LNCAP (cell line): ENCODE data around the gene COMP.

ENCODE experiments used
- TF ChIP-seq, protein P1 (sequence below): fragments of 450-650 bp; IDR thresholded peaks from 2 replicates; pipeline ENCODE4 v1.5.1; 2017; ENCODE audit warnings: mild to moderate bottlenecking

Gene COMP

DNA sequence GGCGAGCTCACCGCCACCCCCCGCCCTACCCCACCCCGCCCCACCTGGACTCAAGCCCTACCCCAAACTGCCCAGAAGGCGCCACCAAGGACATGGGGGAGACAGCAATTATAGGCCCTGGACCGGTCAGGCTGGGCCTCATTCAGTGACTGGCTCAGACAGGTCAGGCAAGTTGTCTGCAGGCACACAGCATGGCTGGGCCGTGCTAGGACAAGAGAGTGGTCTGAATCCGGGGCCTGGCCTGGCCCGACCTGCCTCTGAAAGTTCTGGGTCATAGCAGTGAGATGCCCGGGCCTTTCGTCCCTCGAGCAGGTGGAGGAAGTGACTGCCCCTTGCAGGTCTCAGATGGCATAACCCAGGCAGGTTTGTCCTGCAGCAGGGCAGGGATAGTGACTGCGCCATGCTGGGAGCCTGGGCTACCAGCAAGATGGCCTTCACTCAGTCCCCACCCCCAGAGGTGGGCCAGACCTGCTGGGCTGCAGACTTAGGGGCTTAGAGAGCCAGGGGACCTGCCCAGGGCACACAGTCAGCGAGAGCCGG lies 21.0 kb downstream of the COMP start:
- TF ChIP-seq, protein P1, sequence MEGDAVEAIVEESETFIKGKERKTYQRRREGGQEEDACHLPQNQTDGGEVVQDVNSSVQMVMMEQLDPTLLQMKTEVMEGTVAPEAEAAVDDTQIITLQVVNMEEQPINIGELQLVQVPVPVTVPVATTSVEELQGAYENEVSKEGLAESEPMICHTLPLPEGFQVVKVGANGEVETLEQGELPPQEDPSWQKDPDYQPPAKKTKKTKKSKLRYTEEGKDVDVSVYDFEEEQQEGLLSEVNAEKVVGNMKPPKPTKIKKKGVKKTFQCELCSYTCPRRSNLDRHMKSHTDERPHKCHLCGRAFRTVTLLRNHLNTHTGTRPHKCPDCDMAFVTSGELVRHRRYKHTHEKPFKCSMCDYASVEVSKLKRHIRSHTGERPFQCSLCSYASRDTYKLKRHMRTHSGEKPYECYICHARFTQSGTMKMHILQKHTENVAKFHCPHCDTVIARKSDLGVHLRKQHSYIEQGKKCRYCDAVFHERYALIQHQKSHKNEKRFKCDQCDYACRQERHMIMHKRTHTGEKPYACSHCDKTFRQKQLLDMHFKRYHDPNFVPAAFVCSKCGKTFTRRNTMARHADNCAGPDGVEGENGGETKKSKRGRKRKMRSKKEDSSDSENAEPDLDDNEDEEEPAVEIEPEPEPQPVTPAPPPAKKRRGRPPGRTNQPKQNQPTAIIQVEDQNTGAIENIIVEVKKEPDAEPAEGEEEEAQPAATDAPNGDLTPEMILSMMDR = no peak

GRCh38 chr19:18768997-18769891 lies 21.9 kb downstream of the COMP start:
- TF ChIP-seq, protein P1 = no peak

DNA sequence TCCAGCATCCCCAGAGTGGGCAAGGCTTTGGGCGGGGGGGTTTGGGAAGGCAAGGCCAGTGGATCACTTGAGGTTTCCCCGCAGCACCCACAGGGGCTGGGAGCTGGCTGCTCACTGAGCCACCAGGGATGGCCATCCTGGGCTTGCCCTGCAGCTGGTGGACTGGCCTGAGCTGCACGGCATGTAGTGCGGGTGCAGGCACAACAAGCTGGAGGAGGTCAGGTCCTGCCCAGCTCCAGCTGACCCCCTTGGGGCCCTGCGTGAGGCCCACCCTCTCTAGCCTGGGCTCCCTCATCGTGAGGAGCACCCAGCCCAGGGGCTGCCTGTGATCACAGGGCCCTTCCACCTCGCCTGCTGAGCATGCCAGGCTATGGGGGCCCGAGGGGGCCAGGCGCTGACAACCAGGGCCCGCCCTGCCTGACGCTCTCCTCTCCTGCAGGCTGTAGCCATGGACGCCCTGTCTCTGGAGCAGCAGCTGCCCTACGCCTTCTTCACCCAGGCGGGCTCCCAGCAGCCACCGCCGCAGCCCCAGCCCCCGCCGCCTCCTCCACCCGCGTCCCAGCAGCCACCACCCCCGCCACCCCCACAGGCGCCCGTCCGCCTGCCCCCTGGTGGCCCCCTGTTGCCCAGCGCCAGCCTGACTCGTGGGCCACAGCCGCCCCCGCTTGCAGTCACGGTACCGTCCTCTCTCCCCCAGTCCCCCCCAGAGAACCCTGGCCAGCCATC lies 22.9 kb downstream of the COMP start:
- TF ChIP-seq, protein P1 = no peak

DNA sequence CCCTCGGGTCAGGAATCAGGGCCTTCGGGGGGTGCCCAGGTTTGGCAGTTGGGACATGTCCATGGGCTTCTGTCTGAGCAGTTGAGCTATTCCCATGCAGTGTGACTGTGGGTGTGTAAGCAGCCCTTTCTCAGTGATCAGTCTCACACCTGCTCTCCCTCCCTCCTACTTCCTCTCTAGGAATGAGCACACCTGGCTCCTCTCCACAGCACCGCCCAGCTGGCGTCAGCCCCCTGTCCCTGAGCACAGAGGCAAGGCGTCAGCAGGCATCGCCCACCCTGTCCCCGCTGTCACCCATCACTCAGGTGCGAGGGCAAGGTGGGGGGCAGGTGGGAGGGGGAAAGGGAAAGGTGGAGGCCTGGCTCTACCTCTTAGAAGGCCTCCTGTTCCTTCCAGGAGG lies 25.9 kb downstream of the COMP start:
- TF ChIP-seq, protein P1 = no peak

DNA sequence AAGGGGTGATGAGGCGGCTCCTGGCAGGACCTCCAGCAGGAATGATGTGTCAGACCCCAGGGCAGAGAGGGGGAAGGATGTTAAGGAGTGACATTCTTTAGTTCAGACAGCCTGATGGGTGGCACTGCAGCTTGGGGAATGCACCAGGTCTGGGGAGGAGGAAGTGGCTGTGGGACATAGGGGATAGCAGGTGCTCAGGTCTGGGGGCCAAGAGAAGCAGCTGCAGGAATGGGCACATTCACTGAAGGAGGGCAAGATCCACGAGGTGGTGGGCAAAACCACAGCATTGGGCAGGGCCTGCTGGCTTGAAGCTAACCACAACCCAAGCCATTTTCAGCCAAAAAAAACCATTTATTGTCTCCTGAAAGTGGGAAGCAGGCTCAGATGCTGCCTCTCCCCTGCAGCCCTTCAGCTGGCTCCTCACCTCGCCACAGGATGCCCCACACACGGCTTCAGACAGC lies 26.5 kb downstream of the COMP start:
- TF ChIP-seq, protein P1 = no peak

DNA sequence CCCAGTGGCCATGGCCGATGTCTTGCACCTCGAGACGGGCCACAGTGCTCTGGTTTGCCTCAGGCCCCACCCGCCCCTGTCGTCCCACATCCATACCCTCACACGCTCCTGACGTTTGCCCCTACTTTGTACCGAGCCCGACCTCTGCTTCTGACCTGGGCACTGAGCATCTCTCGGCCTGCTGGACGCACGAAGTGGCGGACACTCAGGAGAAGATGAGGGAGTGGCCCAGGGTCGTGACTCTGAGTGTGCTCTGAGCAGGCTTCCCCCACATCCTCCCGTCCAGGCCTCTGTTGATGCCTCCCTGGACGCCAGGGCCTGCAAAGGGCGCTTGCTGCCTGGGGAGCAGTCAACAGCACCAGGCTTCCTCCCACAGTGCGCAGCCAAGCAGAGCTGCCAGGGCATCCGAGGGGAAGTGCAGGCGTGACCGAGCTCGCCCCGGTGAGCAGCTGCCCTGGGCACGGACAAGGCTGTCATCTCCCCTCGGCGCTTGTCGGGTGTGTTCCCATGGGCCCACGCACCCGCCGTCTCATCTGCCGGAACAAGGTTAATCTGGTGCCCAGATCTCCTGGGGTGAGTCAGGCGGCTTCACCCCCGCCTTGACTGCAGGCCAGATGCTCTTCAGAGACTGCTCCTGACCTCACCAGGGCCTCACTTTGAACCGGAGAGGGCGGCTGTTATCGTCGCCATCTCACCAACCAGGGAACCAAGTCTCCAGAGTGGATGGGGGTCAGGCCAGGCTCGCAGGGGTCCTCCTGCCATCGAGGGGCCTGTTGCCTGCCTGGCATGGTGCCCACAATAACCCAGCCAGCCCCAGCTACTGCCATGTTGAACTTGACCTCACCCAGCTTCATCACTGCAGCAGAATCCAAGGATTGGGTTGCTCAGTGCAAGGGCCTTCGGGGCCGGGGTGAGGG lies 27.2 kb downstream of the COMP start:
- TF ChIP-seq, protein P1 = no peak
